ENCODE data around the gene NOG. TPM values are rescaled to one million over a fixed set of nuclear protein-coding genes. Genes with fewer than 3 reads are reported as not detected.

The NOG gene
- total RNA-seq, result 0.92 and 4.4 TPM in 2 replicates

- no peak for DNase-seq (ENCODE audit: low read depth, low spot score)
Observed at GRCh38 chr17:56593646-56594319, at the start of gene NOG. NOG (plus strand) TSS chr17:56593699; CDS start chr17:56594224, 525 bp downstream.

- no peak for DNase-seq (ENCODE audit: low read depth, low spot score)
Observed at GRCh38 chr17:56545106-56545505, 48.4 kb upstream of the NOG start.

GRCh38 chr17:56545930-56546329 is 47.6 kb upstream of the NOG start:
- no peak for DNase-seq (ENCODE audit: low read depth, low spot score)

GRCh38 chr17:56548661-56549060 is 44.8 kb upstream of the NOG start:
- DNase-seq (ENCODE audit: low read depth, low spot score), result no peak

GRCh38 chr17:56549501-56549900 is 44.0 kb upstream of the NOG start:
- DNase-seq (ENCODE audit: low read depth, low spot score), result no peak

GRCh38 chr17:56557682-56558081 is 35.8 kb upstream of the NOG start:
- no peak for DNase-seq (ENCODE audit: low read depth, low spot score)

GRCh38 chr17:56558088-56558487 is 35.4 kb upstream of the NOG start:
- DNase-seq (ENCODE audit: low read depth, low spot score), result no peak

- DNase-seq (ENCODE audit: low read depth, low spot score), result no peak
Observed at GRCh38 chr17:56570199-56570598, 23.3 kb upstream of the NOG start.

- no peak for DNase-seq (ENCODE audit: low read depth, low spot score)
Observed at GRCh38 chr17:56571456-56571855, 22.0 kb upstream of the NOG start.

GRCh38 chr17:56577190-56577842 is 16.2 kb upstream of the NOG start:
- DNase-seq (ENCODE audit: low read depth, low spot score), result no peak

- DNase-seq (ENCODE audit: low read depth, low spot score), result no peak
Observed at GRCh38 chr17:56577843-56578204, 15.7 kb upstream of the NOG start.

GRCh38 chr17:56581635-56582627 is 11.6 kb upstream of the NOG start:
- no peak for DNase-seq (ENCODE audit: low read depth, low spot score)

- no peak for DNase-seq (ENCODE audit: low read depth, low spot score)
Observed at GRCh38 chr17:56583772-56584171, 9.7 kb upstream of the NOG start.

- DNase-seq (ENCODE audit: low read depth, low spot score), result no peak
Observed at GRCh38 chr17:56587298-56587697, 6.2 kb upstream of the NOG start.

- DNase-seq (ENCODE audit: low read depth, low spot score), result no peak
Observed at GRCh38 chr17:56592487-56593085, 913 bp upstream of the NOG start.

GRCh38 chr17:56593086-56593645 is 333 bp upstream of the NOG start:
- no peak for DNase-seq (ENCODE audit: low read depth, low spot score)

GRCh38 chr17:56594320-56595107 is 1.0 kb downstream of the NOG start:
- DNase-seq (ENCODE audit: low read depth, low spot score), result no peak

- no peak for DNase-seq (ENCODE audit: low read depth, low spot score)
Observed at GRCh38 chr17:56595108-56595418, 1.6 kb downstream of the NOG start.

GRCh38 chr17:56595831-56596690 is 2.6 kb downstream of the NOG start:
- DNase-seq (ENCODE audit: low read depth, low spot score), result no peak
